Activated gamma-delta T cell (primary cell): ENCODE results near the gene VPS16.

Experiments
- DNase-seq: peaks from one replicate; lab custom pipeline; 2025; lab: John Stamatoyannopoulos, UW
- total RNA-seq, 2 donors: gene quantifications; one replicate each; lab custom pipeline; 2026; lab: John Stamatoyannopoulos, UW

Gene VPS16
- total RNA-seq: 103 to 109 reads per million in 2 donors

DNA sequence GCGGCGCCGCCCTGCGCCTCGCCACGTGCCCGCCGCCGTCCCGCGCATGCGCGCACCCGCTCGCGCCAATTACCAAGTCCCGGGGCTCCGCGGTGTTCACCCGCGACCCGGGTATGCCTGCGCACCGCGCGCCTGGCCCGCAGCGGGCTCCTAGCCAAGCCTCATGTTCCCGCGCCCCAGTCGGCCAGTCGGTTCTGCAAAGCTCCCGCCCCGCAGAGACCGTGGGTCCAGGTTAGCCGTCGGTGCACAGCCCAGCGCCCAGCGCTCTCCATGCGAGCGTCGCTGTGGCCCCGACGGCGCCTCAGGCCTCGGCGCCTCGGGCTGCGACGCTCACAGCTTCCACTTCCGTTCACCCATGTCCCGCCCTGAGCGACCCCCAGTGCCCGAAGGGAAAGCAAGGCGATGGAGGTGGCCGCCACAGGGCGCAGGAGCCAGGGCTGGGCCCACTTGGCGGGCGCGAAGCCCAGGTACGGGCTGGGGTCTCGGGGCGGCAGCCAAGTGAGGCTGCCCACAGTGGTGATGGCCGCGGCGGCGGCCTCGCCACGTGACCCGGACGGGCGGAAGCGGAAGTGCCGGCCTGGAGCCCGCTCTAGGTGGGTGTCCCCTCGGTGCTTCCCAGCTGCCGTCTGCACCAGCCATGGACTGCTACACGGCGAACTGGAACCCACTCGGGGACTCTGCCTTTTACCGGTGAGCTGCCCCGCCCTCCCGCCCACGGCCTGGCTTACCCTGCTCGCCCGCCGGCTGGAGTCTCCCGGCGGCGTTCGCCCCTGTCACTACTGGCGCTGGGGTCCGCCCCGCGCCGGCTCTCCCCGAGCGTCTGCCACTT is at the start of gene VPS16, which contains the start of gene PCED1A:
VPS16 (plus strand) TSS at position 608 of the 829 bp plus-strand sequence; CDS start at position 638, 30 bp downstream.
PCED1A (minus strand) TSS at position 518 of the 829 bp plus-strand sequence. CDS start 743 bp downstream, outside the sequence.
- peak; percentile 78 for DNase-seq

DNA sequence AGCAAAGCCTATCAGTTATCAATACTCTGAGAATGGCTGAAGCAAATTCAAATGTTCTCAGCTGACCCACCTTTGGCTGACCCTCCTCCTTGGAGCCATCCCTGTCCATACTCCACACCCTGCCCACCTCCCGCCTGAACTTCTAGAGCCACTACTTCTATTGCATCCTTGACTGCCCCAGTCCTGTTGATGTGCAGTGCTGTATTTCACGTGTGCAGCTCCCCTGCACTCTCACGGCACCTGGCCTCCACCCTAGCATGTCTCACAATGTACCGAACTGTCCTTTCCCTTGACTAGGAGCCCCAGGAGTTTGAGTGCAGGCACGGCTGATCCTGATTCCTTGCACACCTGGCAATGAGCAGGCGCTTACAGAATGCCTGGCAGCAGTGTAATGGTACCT is 47.1 kb upstream of the VPS16 start:
- DNase-seq: no peak

DNA sequence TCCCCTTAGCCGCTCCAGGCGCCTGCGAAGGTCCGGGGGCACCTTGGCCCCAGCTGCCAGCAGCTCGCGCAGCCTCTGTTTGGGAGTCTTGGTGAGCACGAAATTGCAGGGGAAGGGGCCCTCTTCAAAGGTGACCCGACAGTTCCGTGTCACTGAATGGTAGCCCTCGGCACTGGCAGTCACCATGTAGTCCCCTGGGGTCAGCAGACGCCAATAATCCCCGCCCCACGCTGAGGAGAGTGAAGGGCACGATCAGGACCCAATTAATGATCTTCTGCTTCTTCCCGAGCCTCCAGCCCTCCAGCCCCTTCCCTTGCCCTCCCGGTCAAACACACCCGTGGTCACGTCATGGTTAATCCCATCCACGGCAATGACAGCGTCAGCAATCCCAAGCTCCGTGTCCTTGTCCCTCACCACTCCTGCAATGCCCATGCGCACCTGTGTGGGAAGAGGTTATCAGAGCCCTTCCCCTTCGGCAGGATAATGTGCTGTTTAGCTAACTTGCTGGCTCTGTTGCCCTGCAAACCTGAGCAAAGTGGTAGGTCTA is 46.3 kb upstream of the VPS16 start:
- no peak for DNase-seq

DNA sequence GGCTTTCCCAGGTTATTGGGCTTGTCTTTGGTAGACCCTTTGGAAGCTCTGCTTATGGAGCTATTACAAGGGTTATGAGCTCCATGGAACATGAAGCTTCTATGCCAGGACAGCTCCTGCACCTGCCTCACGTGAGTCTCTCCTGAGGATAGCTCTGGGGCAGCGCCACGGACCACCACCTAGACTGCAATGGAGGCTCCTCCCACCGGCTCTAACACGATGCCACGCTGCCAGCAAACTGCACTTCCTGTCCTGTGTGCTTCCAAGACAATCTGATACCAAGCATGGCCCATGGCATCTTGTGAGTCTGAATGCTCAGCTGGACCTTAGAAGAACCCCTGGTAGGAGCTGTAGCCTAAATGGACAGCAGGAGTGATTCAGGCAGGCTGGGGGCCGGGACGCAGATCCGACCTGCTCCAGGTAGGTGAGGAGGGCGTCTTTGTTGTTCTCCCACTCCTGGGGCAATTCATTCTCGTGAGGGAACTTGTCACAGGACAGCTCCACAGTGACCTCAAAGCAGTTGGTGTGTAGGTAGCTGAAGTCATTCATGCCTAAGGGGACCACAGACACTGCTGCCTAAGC is 45.6 kb upstream of the VPS16 start:
- DNase-seq: no peak

DNA sequence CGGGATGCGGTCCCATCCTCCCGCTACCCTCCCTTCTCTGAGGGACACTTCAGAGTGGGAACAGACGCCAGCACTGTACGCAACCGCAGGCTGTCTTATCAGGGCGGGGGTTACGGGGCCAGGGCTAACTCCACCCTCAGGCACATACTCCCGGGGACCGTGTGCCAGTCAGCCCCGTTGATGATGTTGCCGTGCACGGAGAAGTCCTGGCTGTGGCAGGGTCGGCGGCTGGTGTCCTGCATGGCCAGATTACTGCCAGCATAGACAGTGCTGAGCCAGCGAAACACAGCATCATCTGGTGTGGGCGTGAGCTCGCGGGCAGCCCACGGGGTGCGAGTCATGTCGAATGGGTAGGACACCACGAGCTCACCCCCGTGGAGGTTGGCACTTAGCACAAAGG is 45.1 kb upstream of the VPS16 start:
- no peak for DNase-seq

DNA sequence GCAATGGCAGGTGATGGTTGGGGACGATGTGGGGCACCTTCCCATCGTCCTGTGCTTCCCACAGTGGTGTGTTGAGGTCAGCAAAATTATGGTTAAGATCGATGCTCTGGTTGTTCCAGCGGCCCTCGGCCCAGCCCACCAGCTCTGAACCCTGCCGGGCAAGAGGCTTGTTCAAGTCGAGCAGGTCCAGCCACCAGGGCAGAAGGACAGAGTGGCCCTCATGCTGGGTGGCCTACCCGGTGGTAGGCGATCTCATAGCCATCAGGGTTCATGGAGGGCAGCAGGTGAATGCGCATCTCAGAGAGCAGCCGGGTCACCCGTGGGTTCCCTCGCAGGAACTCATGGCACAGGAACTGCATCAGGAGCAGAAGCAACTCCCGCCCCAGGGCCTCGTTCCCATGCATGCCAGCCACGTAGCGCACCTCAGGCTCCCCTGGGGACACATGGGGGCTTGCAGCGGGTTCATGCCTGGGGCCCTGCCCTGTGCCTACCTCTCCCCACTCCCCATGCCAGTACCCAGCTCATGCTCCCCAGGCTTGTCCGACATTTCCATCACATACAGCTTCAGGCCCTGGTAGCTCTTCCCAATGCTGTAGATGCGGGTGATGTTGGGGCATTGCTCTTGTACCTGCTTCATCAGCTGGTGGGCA is 44.4 kb upstream of the VPS16 start:
- no peak for DNase-seq

DNA sequence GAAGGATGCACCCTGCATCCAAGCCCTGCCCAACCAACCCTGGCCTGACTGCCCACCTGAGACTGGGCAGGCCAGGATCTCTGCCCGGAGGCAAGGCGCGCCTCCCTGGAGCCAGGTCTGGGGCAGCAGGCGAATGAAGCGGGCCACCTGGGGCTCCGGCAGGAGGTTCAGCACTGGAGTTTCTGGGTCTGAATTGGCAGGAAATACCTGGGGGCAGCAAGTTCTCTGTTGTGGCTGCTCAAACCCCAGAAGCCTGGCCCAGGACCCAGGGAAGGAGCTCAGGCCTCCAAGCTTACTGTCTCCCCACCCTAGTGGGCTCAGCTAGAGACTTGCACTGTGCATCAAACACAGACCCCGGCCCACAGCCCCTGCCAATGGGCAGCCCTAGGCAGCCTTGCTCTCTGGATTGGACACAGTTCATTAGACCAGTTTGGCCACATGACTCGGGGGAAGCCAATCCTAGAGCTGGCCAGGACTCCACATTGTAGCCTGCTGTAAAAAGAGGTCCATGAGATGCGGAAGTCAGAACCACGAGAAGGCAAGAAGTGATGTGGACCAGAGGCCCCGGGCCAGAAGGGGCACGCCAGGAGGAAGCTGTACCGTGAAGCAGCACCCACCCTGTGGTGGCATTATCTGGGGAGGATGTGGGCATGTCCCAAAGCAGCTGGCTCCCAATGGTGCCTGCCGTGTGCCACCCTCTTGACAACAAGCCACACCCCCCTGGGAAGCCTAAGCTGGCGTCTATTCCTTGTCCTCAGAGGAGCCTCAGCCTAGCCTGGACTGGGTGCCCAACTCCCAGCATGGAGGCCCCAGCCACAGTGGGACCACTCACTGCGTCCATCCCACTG is 43.2 kb upstream of the VPS16 start:
- DNase-seq: no peak

DNA sequence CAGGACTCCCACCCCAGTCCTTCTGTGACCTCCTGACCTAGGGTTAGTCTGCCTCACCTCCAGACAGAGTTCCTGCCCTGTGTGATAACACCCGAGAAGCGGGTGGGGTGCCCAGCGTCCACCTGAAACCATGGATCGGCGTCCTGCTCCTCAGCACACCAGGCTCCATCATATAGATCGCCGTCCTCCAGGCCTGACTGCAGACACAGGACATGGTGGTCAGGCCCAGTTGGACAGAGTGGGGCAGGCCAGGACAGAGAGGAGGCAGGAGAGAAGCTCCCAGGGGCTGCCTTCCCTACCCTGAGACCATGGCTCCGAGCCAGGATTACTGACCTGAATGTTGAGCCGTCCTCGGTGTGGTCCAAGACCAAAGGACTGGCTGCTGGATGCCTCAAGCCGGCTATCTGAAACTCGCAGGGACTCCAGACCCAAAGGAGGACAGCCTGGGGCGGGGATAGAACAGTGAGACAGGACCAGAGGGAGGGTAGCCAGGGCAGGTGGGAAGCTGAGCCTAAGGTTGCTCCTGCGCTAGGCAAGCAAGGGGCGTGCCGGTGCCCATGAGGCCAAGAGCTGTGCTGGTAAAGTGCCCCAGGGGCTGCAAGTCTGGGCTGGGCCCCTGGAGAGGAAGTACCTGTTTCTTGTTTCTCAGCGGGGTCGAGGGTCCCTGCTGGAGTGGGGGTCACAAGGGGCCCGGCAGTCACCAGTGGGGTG is 42.3 kb upstream of the VPS16 start:
- no peak for DNase-seq

DNA sequence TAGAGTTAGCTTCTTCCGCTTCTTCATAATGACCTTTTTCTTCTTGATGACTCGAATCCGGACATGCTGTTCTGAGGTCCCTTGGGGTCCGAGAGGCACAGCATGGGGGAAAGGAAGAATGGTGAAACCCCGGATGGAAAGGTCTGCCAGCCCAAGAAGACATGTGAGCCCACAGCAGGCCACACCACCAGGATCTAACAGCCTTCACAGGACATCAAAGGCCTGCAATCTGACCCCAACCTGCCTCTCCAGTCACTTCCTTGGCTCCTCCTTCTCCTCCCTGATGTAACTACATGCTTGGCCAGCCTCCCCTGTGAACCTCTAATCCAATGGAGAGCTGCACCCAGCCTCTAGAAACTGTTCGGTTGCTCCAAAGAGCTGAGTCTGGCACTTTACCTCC is 41.7 kb upstream of the VPS16 start:
- DNase-seq: no peak

DNA sequence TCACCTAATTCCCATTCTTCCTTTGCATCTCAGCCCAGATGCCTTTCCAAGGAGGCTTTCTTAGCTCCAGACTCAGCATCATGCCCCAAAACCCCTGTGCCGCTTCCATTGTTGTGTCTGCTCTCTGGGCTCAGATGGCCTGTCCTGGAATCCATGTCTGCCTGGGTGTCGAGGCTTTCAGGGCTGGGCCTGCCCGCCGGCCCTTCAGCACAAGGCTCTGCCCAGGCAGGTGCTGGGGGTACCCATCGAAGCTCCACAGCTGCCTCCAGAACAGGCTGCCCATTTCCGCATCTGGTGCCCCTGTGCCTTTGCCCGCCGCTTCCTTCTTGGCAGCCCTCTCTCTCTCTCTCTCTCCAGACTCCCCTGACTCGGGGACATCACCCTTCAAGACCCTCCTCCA is 41.3 kb upstream of the VPS16 start:
- no peak for DNase-seq

DNA sequence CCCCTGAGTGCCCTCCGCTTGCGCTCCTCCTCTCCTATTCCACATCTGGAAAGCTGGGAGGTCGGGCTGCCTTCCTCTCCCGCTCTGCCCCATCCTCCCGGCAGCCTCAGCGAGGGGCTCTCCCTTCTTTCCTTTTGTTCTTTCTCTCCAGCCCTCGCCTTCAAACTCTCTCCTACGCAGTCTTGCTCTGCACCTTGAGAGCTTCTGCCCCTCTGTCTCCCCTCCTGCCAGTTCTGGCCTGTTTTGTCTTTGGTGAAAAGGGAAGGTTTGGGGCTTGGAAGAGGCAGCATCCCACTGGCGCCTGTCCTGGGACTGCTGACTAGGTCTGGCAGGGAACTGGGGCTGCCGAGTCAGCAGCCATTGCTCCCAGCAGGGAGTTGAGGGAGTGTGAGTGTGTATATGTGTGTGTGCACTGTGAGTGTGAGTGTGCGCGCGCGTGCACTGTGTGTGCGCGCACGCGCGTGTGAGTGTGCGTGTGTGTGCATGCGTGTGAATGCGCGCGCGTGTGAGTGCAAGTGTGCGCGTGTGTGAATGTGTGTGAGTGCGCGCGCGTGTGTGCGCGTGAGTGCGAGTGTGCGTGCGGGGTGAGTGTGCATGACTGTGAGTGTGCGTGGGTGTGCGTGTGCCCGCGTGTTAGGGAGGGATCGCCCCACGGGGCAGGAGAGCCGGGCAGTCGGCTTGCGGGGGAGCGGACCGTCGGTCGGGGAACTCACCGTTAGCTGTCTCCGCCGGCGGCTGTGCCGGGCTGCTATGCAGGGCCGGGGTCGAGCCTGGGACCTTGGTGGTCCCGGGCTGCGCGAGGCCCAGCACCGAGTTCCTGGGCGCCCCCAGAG is 40.6 kb upstream of the VPS16 start:
- no peak for DNase-seq

DNA sequence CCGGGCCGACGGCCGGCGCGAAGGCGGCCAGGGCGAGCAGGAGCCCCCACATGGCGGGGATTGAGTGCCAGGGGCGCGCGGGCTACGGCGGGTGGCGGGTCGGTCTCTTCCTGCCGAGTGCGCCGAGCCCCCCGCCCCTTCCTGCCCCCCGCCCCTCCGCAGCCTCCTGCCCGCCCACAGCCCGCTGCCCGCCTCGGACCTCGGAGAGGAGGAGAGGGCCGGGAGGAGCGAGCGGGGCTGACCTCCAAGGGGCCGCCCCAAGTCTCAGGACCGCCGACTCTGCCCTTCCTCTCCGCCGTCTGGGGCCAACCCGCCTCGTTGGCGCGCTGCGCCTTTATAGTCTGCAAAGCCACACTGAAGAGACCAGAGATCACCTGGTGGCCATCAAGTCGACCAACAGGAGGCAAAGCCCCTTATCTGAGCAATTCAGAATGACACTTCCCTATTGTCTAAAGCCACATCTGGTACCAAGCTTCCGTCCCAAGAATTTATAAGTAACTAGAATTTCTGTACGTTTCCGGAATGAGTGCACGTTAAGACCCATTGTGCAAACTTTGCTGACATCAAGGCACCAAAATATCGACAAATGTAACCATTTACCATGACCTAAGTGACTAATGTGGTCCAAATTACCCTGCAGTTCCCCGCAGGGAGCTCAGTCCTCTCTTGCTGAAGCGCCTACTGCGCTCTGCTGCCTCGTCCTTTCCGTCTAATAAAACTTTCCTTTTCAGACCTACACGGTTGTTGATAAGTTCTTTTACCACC is 39.8 kb upstream of the VPS16 start, which contains the start of gene CPXM1:
CPXM1 (minus strand) TSS at position 107 of the 765 bp plus-strand sequence; CDS start at position 52, 55 bp downstream.
- no peak for DNase-seq

DNA sequence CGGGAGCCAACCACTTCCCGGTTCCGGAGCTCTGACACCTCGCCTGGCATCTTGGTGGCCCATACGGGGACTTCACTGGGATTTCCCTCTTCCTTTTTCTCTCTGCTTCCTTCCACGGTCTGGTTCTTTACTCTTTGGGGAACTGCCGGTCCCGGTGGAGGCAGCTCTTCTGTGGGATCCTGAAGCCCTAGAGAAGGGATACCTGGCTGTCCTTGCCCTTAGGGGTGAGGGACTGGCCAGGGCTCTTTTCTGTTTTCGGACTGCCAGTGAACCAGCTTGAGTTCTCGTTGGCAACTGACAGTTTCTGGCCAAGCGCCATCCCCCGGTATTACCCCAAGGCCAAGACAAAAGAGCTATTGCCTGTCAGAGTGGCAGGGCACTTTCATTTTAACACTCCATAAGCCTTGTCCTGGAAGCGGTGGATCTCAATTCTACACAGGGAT is 39.2 kb upstream of the VPS16 start:
- no peak for DNase-seq

DNA sequence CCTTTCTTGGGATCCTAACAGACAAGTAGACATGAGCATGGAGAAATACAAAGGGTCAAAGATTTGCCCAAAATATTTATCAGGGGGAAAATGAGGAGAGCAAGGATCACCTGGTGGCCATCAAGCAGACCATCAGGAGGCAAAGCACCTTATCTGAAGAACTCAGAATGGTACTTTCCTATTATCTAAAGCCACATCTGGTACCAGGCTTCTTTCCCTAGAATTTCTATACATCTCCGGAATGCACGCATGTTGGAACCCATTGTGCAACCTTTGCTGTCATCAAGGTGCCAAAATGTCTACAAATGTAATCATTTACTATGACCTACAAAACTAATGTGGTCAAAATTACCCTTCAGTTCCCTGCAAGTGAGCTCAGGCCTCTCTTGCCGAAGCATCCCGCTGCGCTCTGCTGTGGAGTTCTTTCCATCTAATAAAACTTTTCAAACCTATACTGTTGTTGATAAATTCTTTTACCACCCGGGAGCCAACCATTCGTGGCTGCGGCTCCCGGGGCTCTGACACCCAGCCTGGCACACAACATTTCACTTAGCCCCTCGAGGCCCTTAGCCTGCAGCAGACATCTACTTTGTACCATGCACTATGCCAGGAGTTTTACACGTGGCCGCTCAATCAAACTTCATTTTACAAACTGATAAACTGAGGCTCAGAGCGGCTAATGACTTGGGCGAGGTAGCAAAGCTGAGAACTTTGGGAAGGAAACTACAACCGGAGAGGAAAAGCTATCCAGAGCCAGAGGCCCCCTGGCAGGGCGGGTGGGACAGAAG is 36.3 kb upstream of the VPS16 start:
- DNase-seq: no peak

DNA sequence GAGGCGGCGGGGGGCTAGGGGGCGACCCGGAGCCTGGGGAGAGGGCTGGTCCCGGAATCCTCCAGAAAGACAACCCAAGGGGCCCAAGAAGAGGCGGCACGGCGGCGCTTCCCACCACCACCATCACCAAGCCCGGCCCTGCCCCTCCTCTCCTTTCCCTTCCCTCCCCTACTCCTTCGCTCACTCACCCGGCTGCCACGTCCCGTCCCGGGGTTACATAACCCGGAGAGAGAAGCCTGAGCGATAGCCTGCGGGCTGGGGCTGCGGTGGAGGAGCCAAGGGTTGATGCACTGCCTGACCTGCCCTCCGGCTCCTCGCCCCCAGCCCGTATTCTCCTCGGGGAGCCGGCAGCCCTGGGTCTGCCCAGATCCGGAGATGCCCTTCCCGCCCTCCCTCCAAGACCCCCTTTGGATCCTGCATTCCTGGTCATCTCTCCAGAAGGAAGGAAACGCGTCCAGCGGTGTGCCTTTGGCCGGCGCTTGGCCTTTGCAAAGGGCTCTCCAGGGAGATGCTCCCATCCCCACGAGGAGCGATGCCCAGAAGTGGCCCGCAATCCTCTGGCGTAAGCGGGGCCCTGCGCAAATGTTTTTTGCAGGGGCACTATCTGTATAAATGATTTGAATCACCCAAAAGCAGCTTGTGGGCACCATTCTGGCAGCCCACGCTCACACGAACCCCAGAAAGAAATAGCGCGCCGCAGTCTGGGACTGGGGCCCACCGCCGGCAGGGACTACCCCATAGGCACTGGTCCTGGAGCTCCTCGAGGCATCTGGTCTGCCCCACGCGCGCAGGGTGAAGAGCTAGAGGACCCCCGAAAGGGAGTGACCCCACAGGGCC is 35.5 kb upstream of the VPS16 start:
- DNase-seq: no peak

DNA sequence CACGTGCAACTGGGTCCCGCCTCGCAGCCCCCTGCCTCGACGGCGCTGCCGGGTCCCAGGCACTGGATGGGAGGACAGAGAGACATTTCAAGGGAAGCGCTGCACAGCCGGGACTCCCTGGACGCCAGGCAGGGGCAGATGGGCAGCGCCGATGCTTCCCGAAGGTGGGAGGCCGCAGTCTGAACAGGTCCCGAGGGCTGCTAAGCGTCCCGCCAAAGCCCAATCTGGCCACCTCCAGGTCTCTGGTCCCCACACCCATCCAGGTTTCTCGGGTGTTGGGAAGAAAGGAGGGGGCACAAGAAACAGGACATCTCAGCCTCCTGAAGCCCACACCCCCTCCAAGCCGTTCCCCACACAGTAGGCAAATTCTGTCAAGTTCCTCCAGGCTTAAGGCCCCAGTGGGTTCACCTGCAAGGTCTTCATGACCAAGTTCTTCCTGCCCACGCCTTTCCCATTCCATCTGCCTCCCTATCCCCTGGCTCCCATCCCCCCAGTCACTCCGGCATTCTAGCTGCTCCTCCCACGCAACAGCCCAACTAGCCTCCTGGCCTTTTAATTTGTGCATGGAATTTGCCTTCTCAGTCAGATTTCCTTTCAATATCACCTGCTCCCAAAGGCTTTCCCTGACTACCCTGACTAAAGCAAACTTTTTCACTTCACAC is 34.7 kb upstream of the VPS16 start:
- DNase-seq: no peak

DNA sequence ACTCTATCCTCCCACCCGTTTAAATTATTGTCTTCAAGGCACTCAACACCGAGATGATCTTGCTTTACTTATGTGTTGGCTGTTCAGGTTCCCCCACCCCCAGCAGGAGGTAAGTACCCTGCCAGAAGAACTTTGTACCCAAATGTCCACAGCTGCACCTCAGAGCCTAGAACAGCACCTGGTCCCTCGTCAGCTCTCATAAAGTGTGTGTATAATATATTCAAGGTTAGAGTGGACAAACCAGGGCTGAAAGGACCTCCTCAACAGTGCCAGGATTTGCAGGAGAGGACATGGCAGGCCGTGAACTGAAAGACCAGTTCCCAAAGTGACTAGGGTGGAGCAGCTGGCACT is 34.2 kb upstream of the VPS16 start:
- DNase-seq: no peak
